Posterior vena cava (tissue), 2 donors: ENCODE data around the gene EIF1. TPM values are rescaled to one million over a fixed set of nuclear protein-coding genes. Genes with fewer than 3 reads are reported as not detected.

Experiments used
- DNase-seq: peaks from one replicate; pipeline ENCODE4 v3.0.0-alpha.2; 2020; ENCODE audit warnings: low spot score
- intact Hi-C, 2 donors: fragments of 100-400 bp; cut with DNase I; formaldehyde crosslinking; loops; one replicate each; pipeline versions ENCODE4 v1.14.1 to v1.14.2; 2022 to 2023
- total RNA-seq, 2 donors: library from RNA; stranded (reverse); fragmentation: NEBNext Ultra II Directional; extraction: Animal tissue kit (Norgen Biotek cat#: 25700); gene quantifications; one replicate each; pipeline ENCODE4 v1.2.1, GENCODE V29; 2021
- donor health status: DM: yes; HTN: yes; CAD: no.
- donor health status: DM: yes; HTN: yes; CAD: no.

The EIF1 gene
- total RNA-seq, 2 donors from 2014 or later: 694 to 760 TPM

DNA sequence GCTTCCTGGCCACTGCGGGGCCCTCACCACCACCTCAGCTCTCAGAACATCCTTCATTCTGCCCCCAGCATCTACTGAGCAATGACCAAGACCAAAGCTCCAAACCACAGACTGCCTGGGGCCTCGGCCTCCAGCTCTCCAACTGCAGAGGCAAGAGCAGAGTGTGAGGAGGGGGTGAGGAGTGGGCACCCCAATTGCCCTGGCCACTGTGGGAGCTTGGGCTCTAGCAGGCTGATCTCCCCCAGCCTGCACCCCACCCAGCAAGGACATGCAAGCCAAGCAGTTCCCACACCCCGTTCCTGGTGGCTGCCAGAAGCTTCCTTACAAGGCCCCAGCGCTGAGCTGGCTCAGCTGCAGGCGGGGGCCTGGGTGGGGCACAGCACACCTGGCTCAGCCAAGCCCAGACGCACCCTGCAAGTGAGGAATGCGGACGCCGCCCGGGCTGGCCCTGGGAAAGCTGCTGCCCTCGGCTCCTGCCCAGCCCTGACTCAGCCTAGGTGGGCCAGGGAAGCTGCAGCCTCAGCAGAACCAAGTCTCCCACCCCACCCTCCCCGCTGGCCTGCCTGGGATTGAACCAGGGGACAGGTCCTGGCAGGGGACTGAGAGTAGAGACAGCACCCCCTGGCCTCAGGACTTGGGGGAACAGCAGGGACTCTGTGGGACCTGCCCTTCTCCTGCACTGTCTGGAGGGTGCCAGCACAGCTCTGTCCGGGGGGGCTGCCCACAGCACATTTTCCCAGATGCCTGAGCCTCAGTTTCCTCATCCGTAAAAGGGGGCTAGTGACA lies 34.6 kb upstream of the EIF1 start:
- intact Hi-C loops: loop anchor here in 1 of 2 donors (10.0 kb wide), 2 partner anchors 89 to 749 kb away; no protein-coding TSS in a partner anchor
- no peak for DNase-seq

DNA sequence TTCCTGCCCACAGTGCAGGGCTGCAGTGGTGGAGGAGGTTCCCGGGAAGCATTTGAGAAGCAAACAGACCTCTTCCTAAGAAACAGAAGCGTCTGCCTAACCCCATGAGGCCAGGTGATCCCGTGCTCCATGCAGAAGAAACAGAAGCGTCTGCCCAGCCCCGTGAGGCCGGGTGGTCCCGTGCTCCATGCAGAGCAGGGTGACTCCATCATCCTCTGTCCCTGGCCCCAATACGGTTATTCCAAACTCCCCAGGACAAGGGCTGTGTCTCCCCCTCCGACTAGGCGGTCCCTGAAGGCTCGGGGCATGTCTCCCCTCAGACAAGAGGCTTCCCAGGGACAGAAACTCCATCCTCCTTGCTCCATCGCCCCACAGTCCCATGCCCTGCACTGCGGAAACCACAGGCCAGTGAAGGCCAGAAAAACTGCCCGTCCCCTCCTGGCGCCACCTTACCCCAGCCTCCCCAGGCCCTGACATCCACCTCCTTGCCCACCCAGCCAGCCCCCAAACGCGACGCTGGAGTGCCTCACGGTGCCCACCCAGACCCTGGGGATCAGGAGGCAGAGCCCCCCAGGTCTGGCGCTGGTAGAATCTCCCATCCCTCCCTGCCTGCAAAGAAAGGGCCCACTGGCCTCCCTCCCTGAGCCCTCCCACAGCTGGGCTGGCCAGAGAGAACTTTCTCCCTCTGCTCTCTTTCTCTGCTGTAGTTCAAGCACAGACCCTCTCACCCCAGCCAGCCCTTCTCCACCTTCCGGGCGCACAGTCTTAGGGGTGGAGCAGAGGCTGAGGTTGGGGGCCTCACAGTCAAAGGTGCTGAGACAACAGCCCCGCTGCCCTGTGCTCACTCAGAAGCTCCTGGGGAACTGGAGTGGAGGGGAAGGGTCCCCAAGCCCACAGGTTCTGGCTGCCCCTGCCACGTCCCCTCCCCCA lies 33.7 kb upstream of the EIF1 start:
- intact Hi-C loops: loop anchor here in 1 of 2 donors (10.0 kb wide), 2 partner anchors 90 to 750 kb away; no protein-coding TSS in a partner anchor
- DNase-seq: no peak

DNA sequence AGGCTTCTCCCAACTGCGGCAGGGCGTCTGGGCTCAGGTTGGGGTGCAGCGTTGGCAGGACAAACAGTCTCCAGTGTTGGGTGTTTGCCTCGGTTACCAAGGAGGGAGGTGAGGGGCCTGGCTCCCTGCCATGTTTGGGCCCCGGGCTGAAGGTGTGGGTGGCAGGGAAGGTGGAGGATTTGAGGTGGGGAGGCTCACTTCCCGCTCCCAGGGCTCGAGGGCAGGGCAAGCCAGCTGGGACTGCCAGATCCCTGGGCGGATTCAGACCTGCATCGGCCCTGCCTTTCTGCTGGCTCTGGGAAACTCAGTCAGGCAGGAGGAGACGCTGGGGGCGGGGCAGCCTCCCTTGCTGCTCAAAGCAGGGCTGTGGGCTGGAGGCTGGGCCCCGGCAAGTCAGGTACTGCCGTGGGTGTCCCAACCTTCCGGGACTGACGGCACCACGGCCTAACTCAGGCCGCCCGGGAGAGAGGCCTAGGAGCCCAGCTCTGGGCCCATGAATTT lies 33.0 kb upstream of the EIF1 start:
- intact Hi-C loops: loop anchor here in 1 of 2 donors (10.0 kb wide), 2 partner anchors 91 to 751 kb away; no protein-coding TSS in a partner anchor
- DNase-seq: no peak

DNA sequence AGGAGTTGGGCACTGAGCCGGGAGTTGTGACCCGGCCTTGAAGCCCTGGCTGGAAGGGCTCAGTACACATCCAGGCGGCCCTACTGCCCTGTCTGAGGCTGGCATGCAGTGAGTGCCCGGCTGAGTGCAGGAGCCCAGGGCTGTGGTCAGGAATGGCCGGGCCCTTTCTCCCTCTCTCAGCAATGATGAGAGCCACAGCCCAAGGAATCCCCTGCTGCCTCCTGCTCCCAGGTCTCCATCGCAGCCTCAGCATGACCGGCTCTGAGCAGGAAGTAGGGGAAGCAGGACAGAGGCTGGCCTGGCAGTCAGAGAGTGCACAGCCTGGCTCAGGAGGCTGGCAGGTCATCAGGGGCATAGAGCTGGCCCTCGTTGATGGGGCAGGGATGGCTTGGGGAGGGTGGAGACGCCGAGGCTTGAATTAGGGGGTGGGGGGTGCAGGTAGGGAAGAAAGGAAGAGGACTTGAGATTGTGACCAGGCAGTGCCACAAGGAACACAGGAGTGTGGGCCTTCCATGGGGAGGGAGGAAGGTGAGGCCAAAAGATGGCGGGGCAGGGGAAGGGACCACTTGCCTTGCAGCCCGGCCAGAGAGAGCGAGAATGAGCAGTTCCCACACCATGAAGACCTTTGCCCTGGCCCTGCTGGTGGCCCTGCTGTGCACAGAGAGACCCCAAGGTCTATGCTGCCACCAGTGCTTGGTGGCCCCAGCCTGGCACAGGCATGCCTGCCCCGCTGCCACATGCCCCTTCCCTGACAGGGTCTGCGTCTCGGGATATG lies 32.2 kb upstream of the EIF1 start:
- DNase-seq: no peak
- intact Hi-C loops: loop anchor here in 1 of 2 donors (10.0 kb wide), 2 partner anchors 92 to 752 kb away; no protein-coding TSS in a partner anchor

DNA sequence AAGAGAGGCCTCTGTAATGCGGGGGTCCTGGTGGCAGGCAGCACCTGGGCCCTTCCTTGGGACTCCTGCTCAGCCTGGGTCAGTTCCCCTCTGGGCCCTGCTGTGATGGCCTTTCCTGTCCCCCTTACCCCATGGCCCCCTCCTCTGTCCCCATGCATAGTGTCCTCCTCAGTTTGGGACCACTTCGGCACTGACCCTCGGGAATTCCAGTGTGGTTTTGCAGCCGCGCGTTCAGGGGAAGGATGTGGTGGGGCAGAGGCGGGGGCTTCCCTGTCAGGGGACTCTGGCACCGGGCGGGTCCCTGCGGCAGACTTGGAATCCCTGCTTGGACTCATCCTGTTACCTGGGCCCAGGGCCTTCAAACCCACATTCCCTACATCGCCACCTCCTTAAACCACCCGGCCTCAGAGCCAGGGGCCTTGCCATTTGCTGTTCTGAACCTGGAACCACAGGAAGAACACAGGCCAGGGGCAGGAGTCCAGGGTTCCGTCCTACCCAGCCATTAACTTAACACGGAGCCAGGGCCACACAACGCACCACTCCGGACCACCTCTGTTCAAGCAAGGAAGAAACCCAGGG lies 31.4 kb upstream of the EIF1 start:
- DNase-seq: no peak
- intact Hi-C loops: loop anchor here in 1 of 2 donors (10.0 kb wide), 2 partner anchors 92 to 752 kb away; no protein-coding TSS in a partner anchor

DNA sequence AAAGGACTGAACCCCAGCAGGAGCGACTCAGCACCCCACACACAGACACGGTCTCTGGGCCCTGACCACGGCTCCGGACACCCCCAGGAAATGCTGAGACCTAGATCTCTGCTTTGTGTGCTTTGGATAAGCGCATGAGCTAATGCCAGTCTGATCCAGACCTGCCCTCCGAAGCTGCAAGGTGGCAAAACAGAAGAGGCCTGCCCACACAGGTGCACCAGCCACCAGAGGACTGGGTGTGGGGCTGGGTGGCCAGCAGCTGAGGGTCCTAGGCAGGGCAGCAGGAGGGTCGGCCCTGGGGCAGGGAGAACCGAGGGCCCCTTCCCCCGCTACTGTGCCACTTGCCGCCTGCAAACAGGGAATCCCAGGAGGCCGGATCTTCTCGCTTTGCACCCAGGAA lies 30.7 kb upstream of the EIF1 start:
- DNase-seq: no peak
- intact Hi-C loops: loop anchor here in 1 of 2 donors (10.0 kb wide), 2 partner anchors 93 to 753 kb away; no protein-coding TSS in a partner anchor

DNA sequence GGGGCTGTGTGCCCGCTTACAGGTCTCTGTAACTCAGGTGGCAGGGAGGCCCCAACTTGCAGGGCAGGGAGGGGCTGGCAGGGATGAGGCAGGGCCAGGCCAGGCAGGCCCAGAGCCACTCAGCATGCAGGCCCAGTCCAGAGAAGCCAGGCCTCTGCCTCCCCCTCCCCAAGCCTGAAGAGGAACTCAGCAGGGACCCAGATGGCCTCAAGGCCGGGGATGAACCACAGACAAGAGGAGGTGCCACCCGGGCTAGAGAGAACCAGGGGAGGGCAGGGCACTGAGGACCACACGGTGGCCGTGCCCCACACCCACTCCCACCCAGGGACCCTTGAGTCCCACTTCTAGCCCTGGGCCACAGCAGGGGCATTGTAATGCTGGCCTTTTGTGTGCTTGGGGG lies 29.8 kb upstream of the EIF1 start:
- intact Hi-C loops: loop anchor here in 1 of 2 donors (10.0 kb wide), 2 partner anchors 94 to 754 kb away; no protein-coding TSS in a partner anchor
- DNase-seq: no peak

DNA sequence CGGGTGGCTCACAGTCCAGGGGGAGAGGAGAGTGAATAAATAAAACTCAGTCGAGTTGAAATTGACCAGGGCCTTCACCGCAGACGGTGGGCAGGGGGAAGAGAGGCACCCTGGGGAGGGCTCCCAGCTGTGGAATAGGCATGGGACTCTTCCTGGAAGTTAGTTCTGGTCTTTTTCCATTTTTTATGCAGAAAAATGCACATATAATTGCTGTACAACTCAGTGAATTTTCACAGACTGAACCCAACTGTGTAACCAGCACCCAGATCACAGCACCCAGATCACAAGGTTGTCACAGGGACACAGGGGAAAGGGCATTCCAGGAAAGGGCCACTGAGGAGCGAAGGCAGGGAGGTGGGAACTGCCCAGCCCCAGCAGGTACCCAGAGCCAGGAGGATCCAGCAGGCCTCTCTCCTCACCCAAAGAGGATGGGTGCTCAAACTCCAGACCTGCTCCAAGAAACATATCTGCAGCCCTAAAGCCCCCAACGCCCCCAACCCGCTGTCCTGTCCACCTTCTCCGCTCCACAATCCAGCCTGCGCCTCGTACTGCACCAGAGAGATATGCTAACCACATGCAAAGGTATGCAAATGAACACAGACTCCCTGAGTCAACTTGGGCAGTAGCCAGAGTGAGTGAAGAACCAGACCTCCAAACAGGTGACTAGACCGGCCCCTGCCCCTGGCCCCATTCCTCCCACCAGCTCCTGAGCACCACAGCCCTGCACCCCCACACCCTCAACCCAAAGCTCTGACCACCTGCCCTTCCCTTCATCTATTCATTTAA lies 29.1 kb upstream of the EIF1 start:
- intact Hi-C loops: loop anchor here (10.0 kb wide), 3 partner anchors 95 to 855 kb away; no protein-coding TSS in a partner anchor

DNA sequence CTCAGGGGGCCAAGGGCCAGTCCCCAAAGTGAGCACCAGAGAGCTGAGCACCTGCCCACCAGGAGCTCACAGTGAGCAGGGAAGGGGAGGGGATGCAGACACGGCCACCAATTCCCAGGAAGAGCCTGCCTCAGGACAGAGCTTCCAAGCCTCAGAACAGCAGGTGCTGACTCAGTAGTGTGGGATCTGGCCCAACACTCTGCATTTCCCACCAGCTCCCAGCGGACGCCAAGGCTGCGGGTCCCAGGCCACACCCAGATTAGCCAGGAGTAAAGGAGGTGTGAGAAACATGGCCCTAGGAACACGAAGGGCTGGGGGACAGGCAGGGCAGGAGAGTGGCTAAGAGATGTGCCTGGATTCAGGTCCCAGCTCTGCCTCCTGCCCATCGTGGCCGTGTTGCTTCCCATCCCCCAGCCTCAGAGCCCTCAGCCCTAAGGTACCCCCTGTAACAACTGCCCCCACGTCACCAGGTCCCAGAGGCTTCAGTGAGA lies 28.4 kb upstream of the EIF1 start:
- DNase-seq: no peak
- intact Hi-C loops: loop anchor here (10.0 kb wide), 2 partner anchors 755 to 855 kb away; no protein-coding TSS in a partner anchor

More for the DNA sequence above, 29.1 kb upstream of the EIF1 start:
- no peak for DNase-seq

DNA sequence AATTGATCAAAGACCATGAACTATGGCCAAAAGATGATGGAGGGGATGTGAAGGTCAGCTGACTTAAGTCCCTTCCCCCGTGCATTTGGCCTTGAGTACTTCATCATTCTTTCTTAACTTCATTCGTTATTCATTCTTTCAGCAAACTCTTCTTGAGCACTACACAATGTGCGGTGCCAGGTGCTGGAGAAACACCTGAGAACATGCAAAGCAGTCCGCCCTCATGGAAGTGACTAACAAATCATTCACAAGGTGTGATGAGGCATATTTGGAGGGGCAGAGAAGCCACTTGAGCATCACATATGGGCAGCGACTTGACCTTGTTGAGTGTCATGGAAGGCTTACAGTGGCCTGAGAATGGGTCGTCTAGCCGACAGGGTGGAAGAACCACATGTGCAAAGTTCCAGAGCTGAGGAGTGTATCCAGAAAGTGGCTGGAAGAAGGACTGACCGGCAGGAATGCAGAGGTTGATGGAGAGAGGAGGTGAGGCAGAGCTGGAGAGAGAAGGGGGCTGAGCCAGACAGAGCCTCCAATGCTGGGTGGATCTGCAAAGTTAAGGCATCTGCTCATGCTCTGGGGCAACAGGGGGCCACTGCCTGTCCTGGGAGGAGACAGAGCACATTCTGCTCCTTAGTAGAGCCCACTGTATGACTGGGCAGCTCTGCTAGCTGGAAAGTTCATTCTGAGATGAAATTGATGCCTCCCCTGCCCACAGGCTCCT lies 25.1 kb upstream of the EIF1 start:
- no peak for DNase-seq
- intact Hi-C loops: loop anchor here (1.0 to 10.0 kb wide), 3 partner anchors 759 to 859 kb away; no protein-coding TSS in a partner anchor

DNA sequence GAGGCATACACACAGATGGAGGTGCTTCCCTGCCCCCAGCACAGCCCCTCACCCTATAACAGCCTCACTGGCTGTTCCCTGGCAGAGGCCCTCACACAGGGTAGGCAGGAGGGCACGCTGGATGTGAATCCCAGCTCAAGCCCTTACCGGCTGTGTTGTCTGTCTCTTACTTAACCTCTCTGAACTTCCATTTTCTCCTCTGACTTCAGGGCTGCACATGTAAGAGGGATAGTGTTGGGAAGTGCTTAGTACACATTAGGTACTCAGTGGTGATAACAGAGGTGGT lies 24.6 kb upstream of the EIF1 start:
- intact Hi-C loops: loop anchor here (10.0 kb wide), 2 partner anchors 759 to 859 kb away; no protein-coding TSS in a partner anchor
- DNase-seq: no peak

DNA sequence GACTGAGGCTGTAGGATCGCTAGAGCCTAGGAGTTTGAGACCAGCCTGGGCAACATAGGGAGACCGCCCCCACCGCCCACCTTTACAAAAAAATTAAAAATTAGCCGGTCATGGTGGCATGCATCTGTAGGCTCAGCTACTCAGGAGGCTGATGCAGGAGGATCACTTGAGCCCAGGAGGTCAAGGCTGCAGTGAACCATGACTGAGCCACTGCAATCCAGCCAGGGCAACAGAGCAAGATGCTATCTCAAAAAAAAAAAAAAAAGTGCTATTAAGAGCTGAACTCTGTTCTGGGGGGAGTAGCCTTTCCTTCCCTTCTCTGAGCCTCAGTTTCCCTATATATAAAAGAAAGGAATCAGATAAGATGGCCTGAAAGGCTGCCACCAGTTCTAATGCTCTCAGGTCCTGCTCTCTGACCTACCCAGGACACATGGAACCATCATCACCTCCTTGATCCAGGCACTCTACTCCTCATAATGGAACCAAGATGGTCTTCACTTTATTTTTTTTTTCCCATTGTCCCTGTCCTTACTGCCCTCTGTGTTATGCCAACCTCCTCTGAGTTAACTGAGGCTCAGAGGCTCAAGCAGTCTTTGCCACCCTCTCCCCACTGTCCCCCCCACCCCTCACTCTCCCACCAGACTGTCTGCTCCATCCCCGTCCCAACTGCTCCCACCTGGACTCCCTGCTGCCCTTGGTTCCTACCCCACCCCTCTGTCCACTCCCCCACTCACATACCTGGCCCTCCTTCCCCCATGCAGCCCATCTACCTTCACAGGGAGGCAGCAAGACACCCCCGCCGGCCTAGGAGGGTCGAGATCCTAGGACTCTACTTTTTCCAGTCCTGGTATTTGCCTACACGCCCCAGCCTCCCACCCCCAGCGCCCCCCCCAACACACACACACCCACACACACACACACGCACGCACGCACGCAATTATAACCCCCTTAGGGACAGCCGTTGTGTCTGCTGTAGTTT lies 23.8 kb upstream of the EIF1 start:
- DNase-seq: no peak
- intact Hi-C loops: loop anchor here (5.0 to 10.0 kb wide), 3 partner anchors 760 to 860 kb away; no protein-coding TSS in a partner anchor

DNA sequence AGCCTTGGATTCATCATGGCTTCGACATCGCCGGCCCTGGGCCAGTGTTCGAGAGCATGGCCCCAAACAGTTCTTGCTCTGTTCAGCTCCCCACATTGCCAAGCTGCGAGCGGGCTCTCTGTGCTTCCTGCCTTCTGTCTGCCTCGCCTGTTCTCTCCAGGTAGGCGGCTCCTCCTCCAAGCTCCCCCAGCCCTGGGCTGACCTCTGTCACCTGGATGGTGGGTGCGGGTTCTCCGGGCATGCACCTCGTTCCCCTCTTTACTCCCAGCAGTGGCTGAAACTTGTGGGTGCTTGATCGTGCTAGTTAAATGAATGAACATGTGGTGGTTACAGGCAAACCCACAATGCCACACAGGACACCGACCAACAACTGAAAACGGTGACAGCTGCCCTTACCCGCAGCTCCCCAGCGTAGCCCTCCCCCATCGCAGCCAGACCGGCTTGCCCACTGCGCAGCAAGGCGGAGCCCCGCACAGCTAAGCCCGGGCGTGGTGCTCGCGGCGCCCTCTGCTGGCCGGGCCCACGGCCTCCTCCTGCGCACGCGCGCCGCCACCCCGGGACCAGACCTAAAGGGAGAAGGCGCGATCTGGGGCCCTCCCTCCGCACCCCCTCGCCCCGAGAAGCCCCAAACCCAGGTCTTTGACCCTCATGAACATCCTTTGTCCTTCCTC lies 23.0 kb upstream of the EIF1 start:
- intact Hi-C loops: loop anchor here (5.0 to 10.0 kb wide), 3 partner anchors 761 to 861 kb away; no protein-coding TSS in a partner anchor
- peak; percentile 96 for DNase-seq

DNA sequence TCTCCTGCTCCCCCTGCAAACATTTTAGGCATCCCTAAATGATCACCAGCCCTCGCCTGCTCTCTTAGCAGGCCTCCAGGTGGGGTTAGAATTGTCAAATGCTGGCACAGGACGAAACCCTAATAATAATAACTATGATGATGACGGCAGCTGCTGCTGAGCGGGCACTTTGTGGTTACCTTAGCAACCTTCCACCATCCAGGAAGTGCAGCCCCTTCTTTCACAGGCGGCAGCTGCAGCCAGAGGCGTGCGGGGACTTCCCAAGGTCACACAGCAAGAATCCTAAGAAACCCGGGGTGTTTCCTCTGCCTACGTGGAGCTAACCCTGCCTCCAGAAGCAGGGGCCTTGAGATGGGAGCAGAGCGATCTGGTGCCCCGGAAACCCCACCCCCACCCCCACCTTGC lies 22.4 kb upstream of the EIF1 start:
- intact Hi-C loops: loop anchor here (5.0 to 10.0 kb wide), 3 partner anchors 761 to 861 kb away; no protein-coding TSS in a partner anchor
- no peak for DNase-seq
